ENCODE data around the gene HS3ST2.

DNA sequence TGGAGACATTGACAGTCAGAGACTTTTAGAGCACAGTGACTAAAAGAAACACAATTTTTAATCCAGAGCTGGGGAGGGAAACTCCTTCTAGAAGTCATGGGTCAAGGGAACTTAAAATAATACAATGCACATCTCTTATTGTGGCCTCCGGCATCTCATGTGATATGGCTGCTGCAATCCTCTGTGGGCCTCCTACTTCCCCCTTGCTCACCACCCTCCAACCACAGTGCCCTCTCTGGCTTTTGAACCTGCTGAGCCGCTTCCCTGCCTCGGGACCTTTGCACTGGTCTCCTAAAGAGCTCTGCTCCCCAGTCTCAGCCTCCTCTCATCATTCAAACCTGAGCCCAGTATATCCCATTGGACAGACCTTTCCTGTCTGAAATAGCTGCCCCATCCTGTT lies 47.6 kb downstream of the HS3ST2 start:
- TF ChIP-seq, protein P1, sequence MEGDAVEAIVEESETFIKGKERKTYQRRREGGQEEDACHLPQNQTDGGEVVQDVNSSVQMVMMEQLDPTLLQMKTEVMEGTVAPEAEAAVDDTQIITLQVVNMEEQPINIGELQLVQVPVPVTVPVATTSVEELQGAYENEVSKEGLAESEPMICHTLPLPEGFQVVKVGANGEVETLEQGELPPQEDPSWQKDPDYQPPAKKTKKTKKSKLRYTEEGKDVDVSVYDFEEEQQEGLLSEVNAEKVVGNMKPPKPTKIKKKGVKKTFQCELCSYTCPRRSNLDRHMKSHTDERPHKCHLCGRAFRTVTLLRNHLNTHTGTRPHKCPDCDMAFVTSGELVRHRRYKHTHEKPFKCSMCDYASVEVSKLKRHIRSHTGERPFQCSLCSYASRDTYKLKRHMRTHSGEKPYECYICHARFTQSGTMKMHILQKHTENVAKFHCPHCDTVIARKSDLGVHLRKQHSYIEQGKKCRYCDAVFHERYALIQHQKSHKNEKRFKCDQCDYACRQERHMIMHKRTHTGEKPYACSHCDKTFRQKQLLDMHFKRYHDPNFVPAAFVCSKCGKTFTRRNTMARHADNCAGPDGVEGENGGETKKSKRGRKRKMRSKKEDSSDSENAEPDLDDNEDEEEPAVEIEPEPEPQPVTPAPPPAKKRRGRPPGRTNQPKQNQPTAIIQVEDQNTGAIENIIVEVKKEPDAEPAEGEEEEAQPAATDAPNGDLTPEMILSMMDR (IDR thresholded peaks at IDR 0.05) = no peak
- no peak for TF ChIP-seq POLR2A (IDR thresholded peaks at IDR 0.05)
- TF ChIP-seq POLR2AphosphoS5 (IDR thresholded peaks at IDR 0.05) = no peak

All from breast epithelium (tissue), 3 donors.